GM12878 (cell line): ENCODE measurements around the gene DAAM2. TPM values are rescaled to one million over a fixed set of nuclear protein-coding genes. Genes with fewer than 3 reads are reported as not detected.

Experiments
- ATAC-seq: fragments of 200-7000 bp; cut with Tn5 transposase; 3 replicates; pipeline ENCODE4 v1.9.1; 2020; ENCODE audit warnings: mild to moderate bottlenecking, moderate library complexity
- BruUV-seq: library from RNA; stranded (reverse); fragments of 400-500 nt; replicated peaks from 2 replicates; lab custom pipeline; 2021; lab: Mats Ljungman, UMichigan
- CTCF ChIA-PET: fragments of 300-600 bp; sonication (Branson Sonifier 250); formaldehyde crosslinking; extraction: SDS; loops from one replicate; lab custom pipeline; 2021; ENCODE audit warnings: inconsistent platforms; lab: Yijun Ruan, JAX
- POLR2A ChIA-PET: fragments of 350-600 bp; formaldehyde crosslinking; extraction: SDS; loops from one replicate; lab custom pipeline; 2021; ENCODE audit warnings: inconsistent platforms; lab: Charles Lee
- RAD21 ChIA-PET: fragments of 300-600 bp; sonication (Branson Sonifier 250); formaldehyde crosslinking; loops from one replicate; lab custom pipeline; 2023; ENCODE audit warnings: antibody characterized with exemption; ENCODE audit not compliant: unreplicated experiment; lab: Charles Lee
- SMC1A ChIA-PET: fragments of 300-600 bp; sonication (Branson Sonifier 250); formaldehyde crosslinking; loops from one replicate; lab custom pipeline; 2023; ENCODE audit not compliant: unreplicated experiment, uncharacterized antibody; lab: Charles Lee
- DNase-seq: peaks from one replicate; pipeline ENCODE4 v3.0.0-alpha.2; 2011; ENCODE audit warnings: low read depth, low spot score
- FAIRE-seq: peaks from 3 replicates; lab custom pipeline; 2011; peaks lifted over from hg19 to GRCh38; lab: Jason Lieb, UNC
- H2AFZ ChIP-seq: 2 replicates; pipeline ENCODE4 v1.6.0; 2011; ENCODE audit warnings: low read depth, low read length, control low read depth; ENCODE audit not compliant: control insufficient read depth
- H3K27ac ChIP-seq: 2 replicates; pipeline ENCODE4 v1.5.1; 2011; ENCODE audit warnings: control low read depth; ENCODE audit not compliant: control insufficient read depth, insufficient read depth
- H3K27me3 ChIP-seq, 2 experiments: replicated peaks in 1 of 2; 2 replicates each; pipeline versions ENCODE4 v1.6.0 to v1.6.1; 2011; ENCODE audit warnings: low read length in 1 of 2; ENCODE audit not compliant: control insufficient read depth in 2 of 2, insufficient read depth in 2 of 2
- H3K36me3 ChIP-seq, 2 experiments: 2 replicates each; pipeline ENCODE4 v1.5.1; 2011; ENCODE audit warnings: low read length in 1 of 2; ENCODE audit not compliant: control insufficient read depth in 2 of 2, insufficient read depth in 2 of 2
- H3K4me1 ChIP-seq: 2 replicates; pipeline ENCODE4 v1.6.1; 2011; ENCODE audit warnings: mild to moderate bottlenecking, low read length, moderate library complexity, mixed read lengths; ENCODE audit not compliant: control insufficient read depth, insufficient read depth
- H3K4me2 ChIP-seq: 2 replicates; pipeline ENCODE4 v1.6.0; 2011; ENCODE audit warnings: control low read depth; ENCODE audit not compliant: control insufficient read depth, insufficient read depth
- H3K4me3 ChIP-seq: fragments of 200-600 bp; sonication (generic); 2 replicates; pipeline ENCODE4 v1.5.1; 2016
- H3K79me2 ChIP-seq: 2 replicates; pipeline ENCODE4 v1.6.0; 2011; ENCODE audit warnings: low read length; ENCODE audit not compliant: control insufficient read depth, insufficient read depth
- H3K9ac ChIP-seq: 2 replicates; pipeline ENCODE4 v1.8.0; 2011; ENCODE audit warnings: low read length, control low read depth, mixed read lengths; ENCODE audit not compliant: control insufficient read depth, insufficient read depth
- H3K9me3 ChIP-seq: replicated peaks from 3 replicates; pipeline ENCODE4 v1.5.1; 2011; ENCODE audit warnings: mild to moderate bottlenecking, low read length; ENCODE audit not compliant: control insufficient read depth, insufficient read depth
- H4K20me1 ChIP-seq: 2 replicates; pipeline ENCODE4 v1.6.0; 2011; ENCODE audit not compliant: control insufficient read depth, insufficient read depth
- ASH2L ChIP-seq: fragments of 300-600, 200-600 bp; sonication (generic); IDR thresholded peaks from 2 replicates; pipeline ENCODE4 v1.6.1; 2017; ENCODE audit warnings: low read depth, mild to moderate bottlenecking, borderline replicate concordance
- BHLHE40 ChIP-seq, 2 experiments: fragments of 450-650 bp in 1 of 2; IDR thresholded peaks; 2 replicates each; pipeline ENCODE4 v1.6.1; 2011 to 2017; ENCODE audit warnings: low read depth in 2 of 2, borderline replicate concordance in 1 of 2, improper control_type of control experiment in 1 of 2, low read length in 1 of 2, mild to moderate bottlenecking in 1 of 2
- EGR1 ChIP-seq, 2 experiments: IDR thresholded peaks; 1 replicate in 1 of 2; 2 replicates in 1 of 2; pipeline ENCODE4 v1.6.1; 2011 to 2012; ENCODE audit warnings: low read depth in 2 of 2, low read length in 2 of 2, borderline replicate concordance in 1 of 2, mild to moderate bottlenecking in 1 of 2, moderate library complexity in 1 of 2
- EP300 ChIP-seq, 2 experiments: fragments of 150-350 bp in 1 of 2; IDR thresholded peaks; 2 replicates each; pipeline ENCODE4 v1.6.1; 2011 to 2012; ENCODE audit warnings: low read depth in 2 of 2, low read length in 2 of 2, borderline replicate concordance in 1 of 2, improper control_type of control experiment in 1 of 2, inconsistent platforms in 1 of 2; ENCODE audit not compliant: control insufficient read depth in 1 of 2
- GABPA ChIP-seq: IDR thresholded peaks from 2 replicates; pipeline ENCODE4 v1.6.1; 2014; ENCODE audit warnings: antibody characterized with exemption, low read depth, mild to moderate bottlenecking, inconsistent platforms
- GATAD2B ChIP-seq: fragments of 450-650 bp; conservative IDR thresholded peaks from 2 replicates; pipeline ENCODE4 v1.6.1; 2017; ENCODE audit warnings: low read depth, mild to moderate bottlenecking, moderate library complexity
- NFYB ChIP-seq: IDR thresholded peaks from 2 replicates; pipeline ENCODE4 v1.6.1; 2011; ENCODE audit warnings: low read depth, mild to moderate bottlenecking, low read length, improper control_type of control experiment, moderate library complexity; ENCODE audit not compliant: insufficient read depth
- NRF1 ChIP-seq: conservative IDR thresholded peaks from 2 replicates; pipeline ENCODE4 v1.6.1; 2011; ENCODE audit warnings: mild to moderate bottlenecking, low read depth, low read length, improper control_type of control experiment
- PAX5 ChIP-seq: IDR thresholded peaks from 2 replicates; pipeline ENCODE4 v1.6.1; 2011; ENCODE audit warnings: low read depth, low read length, borderline replicate concordance
- PAX8 ChIP-seq: fragments of 450-650 bp; IDR thresholded peaks from 2 replicates; pipeline ENCODE4 v1.6.1; 2017; ENCODE audit warnings: mild to moderate bottlenecking, moderate library complexity
- ZNF207 ChIP-seq: fragments of 450-650 bp; IDR thresholded peaks from 2 replicates; pipeline ENCODE4 v1.6.1; 2014; ENCODE audit warnings: antibody characterized with exemption, mild to moderate bottlenecking, borderline replicate concordance
- ZNF217 ChIP-seq: fragments of 450-650 bp; IDR thresholded peaks from 2 replicates; pipeline ENCODE4 v1.6.1; 2017; ENCODE audit warnings: antibody characterized with exemption, mild to moderate bottlenecking
- WGBS: methylation state at CpG from one replicate; pipeline ENCODE4 v1.1.6; 2016; ENCODE audit warnings: low lambda C conversion rate; ENCODE audit not compliant: insufficient replicate concordance, insufficient coverage; ENCODE audit errors: missing lambda C conversion rate; 5-methylcytosine and 5-hydroxymethylcytosine counted together
- in situ Hi-C: fragments of 300-500 bp; cut with MboI; formaldehyde crosslinking; loops from 9 replicates; pipeline ENCODE4 v1.14.3; 2018; ENCODE audit warnings: mixed read lengths
- intact Hi-C: fragments of 100-400 bp; cut with micrococcal nuclease; formaldehyde crosslinking; loops from one replicate; pipeline ENCODE4 v1.14.2; 2022; ENCODE audit not compliant: unreplicated experiment
- polyA plus RNA-seq, 11 experiments: library from polyadenylated mRNA; depleted of rRNA in 4 of 11; unstranded in 6 of 11; stranded (reverse) in 5 of 11; fragments of >200 nt; fragmentation: Nextera tagmentation in 4 of 11; fragmentation: Illumina TruSeq in 1 of 11; extraction: Ambion mirVana in 4 of 11; extraction: Trizol in 1 of 11; gene quantifications; 1 replicate in 1 of 11; 2 replicates in 10 of 11; pipeline versions ENCODE4 v1.2.1 to v1.2.3, GENCODE V29; 2011 to 2016; ENCODE audit warnings: inconsistent platforms in 2 of 11, missing spikeins in 2 of 11, low read depth in 1 of 11
- total RNA-seq, 4 experiments: library from RNA; depleted of rRNA in 3 of 4; stranded (reverse); fragments of >200 nt in 3 of 4; fragmentation: Illumina TruSeq in 1 of 4; extraction: Trizol in 1 of 4; gene quantifications; 2 replicates each; pipeline versions ENCODE4 v1.2.1 to v1.2.3, GENCODE V29; 2013 to 2021
- TF ChIP-seq, protein P1 (sequence below): fragments of 450-650 bp; IDR thresholded peaks from 2 replicates; pipeline ENCODE4 v1.6.1; 2017; ENCODE audit warnings: mild to moderate bottlenecking
- TF ChIP-seq, protein P2 (sequence below): IDR thresholded peaks from 2 replicates; pipeline ENCODE4 v1.6.1; 2012; ENCODE audit warnings: low read depth, low read length, improper control_type of control experiment
- TF ChIP-seq, protein P3 (sequence below): fragments of 450-650 bp; IDR thresholded peaks from 2 replicates; pipeline ENCODE4 v1.6.1; 2016; ENCODE audit warnings: mild to moderate bottlenecking
- TF ChIP-seq, protein P4 (sequence below): fragments of 450-650 bp; IDR thresholded peaks from 2 replicates; pipeline ENCODE4 v1.6.1; 2018; ENCODE audit warnings: borderline replicate concordance, mild to moderate bottlenecking; ENCODE audit not compliant: partially characterized antibody

DAAM2 gene
- total and polyA plus RNA-seq, 10 of the 15 experiments (the other 5 are each of a cell fraction or from before 2014, with no cell fraction given), result 0.05 to 0.22 TPM; not detected in 8

DNA sequence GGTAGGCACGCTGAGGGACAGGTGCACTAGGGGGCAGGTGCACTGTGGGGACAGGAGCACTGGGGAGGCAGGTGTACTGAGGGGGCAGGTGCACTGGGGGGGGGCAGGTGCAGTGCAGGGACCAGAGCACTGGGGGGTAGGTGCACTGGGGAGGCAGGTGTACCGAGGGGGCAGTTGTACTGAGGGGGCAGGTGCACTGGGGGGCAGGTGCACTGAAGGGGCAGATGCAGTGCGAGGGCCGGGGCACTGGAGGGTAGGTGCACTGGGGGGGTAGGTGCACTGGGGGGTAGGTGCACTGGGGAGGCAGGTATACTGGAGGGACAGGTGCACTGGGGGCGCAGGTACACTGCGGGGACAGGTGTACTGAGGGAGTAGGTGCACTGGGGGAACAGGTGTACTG is 39.5 kb downstream of the DAAM2 start (continued):
- TF ChIP-seq BHLHE40 (IDR thresholded peaks at IDR 0.05; ENCODE audit: borderline replicate concordance in 1 of 2, low read depth in 2 of 2, low read length in 1 of 2) (no peak), NRF1 (no peak), EP300 (IDR thresholded peaks at IDR 0.05; ENCODE audit: borderline replicate concordance in 1 of 2, control insufficient read depth in 1 of 2, low read depth in 2 of 2, low read length in 2 of 2) (no peak), ZNF207 (no peak), ZNF217 (no peak), GABPA (no peak), EGR1 (IDR thresholded peaks at IDR 0.05; ENCODE audit: borderline replicate concordance in 1 of 2, low read depth in 2 of 2, low read length in 2 of 2) (no peak), PAX5 (no peak)
- TF ChIP-seq, protein P1, sequence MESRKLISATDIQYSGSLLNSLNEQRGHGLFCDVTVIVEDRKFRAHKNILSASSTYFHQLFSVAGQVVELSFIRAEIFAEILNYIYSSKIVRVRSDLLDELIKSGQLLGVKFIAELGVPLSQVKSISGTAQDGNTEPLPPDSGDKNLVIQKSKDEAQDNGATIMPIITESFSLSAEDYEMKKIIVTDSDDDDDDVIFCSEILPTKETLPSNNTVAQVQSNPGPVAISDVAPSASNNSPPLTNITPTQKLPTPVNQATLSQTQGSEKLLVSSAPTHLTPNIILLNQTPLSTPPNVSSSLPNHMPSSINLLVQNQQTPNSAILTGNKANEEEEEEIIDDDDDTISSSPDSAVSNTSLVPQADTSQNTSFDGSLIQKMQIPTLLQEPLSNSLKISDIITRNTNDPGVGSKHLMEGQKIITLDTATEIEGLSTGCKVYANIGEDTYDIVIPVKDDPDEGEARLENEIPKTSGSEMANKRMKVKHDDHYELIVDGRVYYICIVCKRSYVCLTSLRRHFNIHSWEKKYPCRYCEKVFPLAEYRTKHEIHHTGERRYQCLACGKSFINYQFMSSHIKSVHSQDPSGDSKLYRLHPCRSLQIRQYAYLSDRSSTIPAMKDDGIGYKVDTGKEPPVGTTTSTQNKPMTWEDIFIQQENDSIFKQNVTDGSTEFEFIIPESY, result no peak
- TF ChIP-seq, protein P2, sequence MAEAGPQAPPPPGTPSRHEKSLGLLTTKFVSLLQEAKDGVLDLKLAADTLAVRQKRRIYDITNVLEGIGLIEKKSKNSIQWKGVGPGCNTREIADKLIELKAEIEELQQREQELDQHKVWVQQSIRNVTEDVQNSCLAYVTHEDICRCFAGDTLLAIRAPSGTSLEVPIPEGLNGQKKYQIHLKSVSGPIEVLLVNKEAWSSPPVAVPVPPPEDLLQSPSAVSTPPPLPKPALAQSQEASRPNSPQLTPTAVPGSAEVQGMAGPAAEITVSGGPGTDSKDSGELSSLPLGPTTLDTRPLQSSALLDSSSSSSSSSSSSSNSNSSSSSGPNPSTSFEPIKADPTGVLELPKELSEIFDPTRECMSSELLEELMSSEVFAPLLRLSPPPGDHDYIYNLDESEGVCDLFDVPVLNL, result no peak
- TF ChIP-seq, all 136 proteins: peak for 0

DNA sequence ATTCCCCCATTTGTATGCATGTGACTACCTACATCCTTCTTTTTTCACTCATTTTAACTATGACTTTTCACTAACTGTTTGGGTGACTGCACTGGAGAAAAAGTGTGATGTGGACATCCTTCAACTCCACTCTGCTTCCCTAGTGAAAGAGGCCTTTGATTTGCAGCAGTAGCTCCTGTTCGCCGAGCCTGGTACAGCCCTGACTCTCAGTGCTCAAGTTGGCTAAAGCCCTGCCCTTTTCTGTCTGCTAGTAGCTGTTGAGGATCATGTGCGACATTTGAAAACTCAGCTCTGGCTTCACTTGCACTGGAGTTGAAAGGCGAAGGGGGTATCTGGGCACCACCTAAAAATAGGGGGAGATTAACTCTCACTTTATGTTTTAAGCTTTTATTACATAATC is 42.1 kb downstream of the DAAM2 start:
- Histone ChIP-seq H4K20me1 (no peaks in the 10 kb centered on the region), H3K4me1 (no peaks in the 10 kb centered on the region), H3K27me3 (no peaks in the 10 kb centered on the region; a peak in 1 of 4 replicates), H3K79me2 (no peaks in the 10 kb centered on the region), H2AFZ (no peak overlapping the region), H3K4me2 (no peak overlapping the region), H3K4me3 (no peak overlapping the region), H3K27ac (no peak overlapping the region), H3K36me3 (no peaks in the 10 kb centered on the region), H3K9me3 (no peaks in the 10 kb centered on the region), H3K9ac (no peak overlapping the region)
- FAIRE-seq (no peak), DNase-seq (no peak), ATAC-seq (no peak)
- ChIA-PET CTCF (interaction anchor here (1.2 kb wide), 1 partner anchor 57 kb away, joined by 3 read pairs; no protein-coding TSS in a partner anchor), RAD21 (no interaction called here), POLR2A (no interaction called here), SMC1A (no interaction called here)
- WGBS, result 39% methylated on average over 4 of the region's 4 CpGs
- no TSS peak for BruUV-seq
- intact Hi-C loops, result no loop called here
- in situ Hi-C loops, result no loop called here
- TF ChIP-seq ASH2L (no peak), GATAD2B (no peak), PAX8 (no peak), NFYB (no peak)
- TF ChIP-seq, protein P3, sequence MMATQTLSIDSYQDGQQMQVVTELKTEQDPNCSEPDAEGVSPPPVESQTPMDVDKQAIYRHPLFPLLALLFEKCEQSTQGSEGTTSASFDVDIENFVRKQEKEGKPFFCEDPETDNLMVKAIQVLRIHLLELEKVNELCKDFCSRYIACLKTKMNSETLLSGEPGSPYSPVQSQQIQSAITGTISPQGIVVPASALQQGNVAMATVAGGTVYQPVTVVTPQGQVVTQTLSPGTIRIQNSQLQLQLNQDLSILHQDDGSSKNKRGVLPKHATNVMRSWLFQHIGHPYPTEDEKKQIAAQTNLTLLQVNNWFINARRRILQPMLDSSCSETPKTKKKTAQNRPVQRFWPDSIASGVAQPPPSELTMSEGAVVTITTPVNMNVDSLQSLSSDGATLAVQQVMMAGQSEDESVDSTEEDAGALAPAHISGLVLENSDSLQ, result no peak
- TF ChIP-seq, protein P4, sequence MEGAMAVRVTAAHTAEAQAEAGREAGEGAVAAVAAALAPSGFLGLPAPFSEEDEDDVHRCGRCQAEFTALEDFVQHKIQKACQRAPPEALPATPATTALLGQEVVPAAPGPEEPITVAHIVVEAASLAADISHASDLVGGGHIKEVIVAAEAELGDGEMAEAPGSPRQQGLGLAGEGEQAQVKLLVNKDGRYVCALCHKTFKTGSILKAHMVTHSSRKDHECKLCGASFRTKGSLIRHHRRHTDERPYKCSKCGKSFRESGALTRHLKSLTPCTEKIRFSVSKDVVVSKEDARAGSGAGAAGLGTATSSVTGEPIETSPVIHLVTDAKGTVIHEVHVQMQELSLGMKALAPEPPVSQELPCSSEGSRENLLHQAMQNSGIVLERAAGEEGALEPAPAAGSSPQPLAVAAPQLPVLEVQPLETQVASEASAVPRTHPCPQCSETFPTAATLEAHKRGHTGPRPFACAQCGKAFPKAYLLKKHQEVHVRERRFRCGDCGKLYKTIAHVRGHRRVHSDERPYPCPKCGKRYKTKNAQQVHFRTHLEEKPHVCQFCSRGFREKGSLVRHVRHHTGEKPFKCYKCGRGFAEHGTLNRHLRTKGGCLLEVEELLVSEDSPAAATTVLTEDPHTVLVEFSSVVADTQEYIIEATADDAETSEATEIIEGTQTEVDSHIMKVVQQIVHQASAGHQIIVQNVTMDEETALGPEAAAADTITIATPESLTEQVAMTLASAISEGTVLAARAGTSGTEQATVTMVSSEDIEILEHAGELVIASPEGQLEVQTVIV, result no peak
